ENCODE results near the gene TAPBP. TPM values are rescaled to one million over a fixed set of nuclear protein-coding genes. Genes with fewer than 3 reads are reported as not detected.

TAPBP gene
- total and polyA plus RNA-seq, 9 of the 15 experiments (the other 6 are each of a cell fraction or from before 2014, with no cell fraction given) = 5.6 to 74.0 (median 22.3) TPM

DNA sequence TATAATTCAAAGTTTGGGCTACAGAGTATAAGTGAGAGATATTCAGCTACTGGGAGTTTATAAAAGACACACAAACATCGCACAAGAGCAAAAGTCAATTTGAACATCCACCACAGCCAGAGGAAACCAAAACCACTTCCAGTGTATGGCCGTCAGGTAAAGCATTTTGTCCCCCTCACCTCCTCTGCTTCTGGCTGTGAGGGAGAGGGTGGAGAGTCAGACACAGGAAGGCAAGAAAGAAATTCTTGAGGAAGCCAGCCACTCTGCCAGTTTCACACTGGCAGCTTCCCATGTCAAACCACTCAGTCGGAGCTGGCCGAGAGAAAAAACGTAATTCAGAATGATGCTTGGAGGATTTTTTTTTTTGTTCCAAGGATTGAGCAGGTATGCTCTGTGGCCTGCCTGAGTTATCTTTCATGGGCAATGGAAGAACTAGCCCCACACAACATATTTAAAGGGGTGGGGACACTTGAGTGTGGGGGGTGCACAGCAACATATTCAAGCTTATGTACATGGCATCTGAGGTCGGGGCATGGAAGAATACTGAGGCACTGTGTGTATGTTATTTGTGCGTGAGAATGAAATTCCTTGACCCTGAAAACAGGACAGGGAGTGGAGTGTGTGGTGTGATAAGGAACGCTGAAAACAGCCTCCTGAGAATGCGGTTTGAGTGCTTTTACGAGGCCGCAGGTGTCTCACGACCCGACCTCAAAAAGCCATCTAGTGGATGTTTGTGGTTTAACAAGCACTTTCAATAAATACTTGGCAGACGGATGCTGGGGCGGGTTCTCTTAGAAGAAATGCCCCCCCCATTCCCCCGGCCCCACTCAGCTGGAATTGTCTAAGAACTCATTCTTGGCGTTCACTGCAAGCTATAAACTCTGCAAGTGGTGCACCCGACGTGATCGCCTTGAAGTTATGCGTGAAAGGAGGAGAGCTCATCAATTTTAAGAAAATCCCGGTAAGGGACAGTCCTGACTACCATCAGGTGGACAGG lies 31.1 kb upstream of the TAPBP start (continued):
- TF ChIP-seq, protein P1, sequence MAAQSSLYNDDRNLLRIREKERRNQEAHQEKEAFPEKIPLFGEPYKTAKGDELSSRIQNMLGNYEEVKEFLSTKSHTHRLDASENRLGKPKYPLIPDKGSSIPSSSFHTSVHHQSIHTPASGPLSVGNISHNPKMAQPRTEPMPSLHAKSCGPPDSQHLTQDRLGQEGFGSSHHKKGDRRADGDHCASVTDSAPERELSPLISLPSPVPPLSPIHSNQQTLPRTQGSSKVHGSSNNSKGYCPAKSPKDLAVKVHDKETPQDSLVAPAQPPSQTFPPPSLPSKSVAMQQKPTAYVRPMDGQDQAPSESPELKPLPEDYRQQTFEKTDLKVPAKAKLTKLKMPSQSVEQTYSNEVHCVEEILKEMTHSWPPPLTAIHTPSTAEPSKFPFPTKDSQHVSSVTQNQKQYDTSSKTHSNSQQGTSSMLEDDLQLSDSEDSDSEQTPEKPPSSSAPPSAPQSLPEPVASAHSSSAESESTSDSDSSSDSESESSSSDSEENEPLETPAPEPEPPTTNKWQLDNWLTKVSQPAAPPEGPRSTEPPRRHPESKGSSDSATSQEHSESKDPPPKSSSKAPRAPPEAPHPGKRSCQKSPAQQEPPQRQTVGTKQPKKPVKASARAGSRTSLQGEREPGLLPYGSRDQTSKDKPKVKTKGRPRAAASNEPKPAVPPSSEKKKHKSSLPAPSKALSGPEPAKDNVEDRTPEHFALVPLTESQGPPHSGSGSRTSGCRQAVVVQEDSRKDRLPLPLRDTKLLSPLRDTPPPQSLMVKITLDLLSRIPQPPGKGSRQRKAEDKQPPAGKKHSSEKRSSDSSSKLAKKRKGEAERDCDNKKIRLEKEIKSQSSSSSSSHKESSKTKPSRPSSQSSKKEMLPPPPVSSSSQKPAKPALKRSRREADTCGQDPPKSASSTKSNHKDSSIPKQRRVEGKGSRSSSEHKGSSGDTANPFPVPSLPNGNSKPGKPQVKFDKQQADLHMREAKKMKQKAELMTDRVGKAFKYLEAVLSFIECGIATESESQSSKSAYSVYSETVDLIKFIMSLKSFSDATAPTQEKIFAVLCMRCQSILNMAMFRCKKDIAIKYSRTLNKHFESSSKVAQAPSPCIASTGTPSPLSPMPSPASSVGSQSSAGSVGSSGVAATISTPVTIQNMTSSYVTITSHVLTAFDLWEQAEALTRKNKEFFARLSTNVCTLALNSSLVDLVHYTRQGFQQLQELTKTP (IDR thresholded peaks at IDR 0.05; ENCODE audit: low read depth in 1 of 2, partially characterized antibody in 2 of 2) = peak in 1 of 2 experiments; percentile 38
- TF ChIP-seq ZBTB7A (IDR thresholded peaks at IDR 0.05; ENCODE audit: borderline replicate concordance, control insufficient read depth, low read depth, low read length) (no peak), GABPA (tag; conservative IDR thresholded peaks at IDR 0.05; ENCODE audit: low read depth) (no peak), ZNF57 (CRISPR knock-in tag; IDR thresholded peaks at IDR 0.05) (no peak), MTA2 (IDR thresholded peaks at IDR 0.05; ENCODE audit: low read depth) (peak; percentile 68), HMG20A (CRISPR knock-in tag; conservative IDR thresholded peaks at IDR 0.05) (no peak), NFXL1 (CRISPR knock-in tag; IDR thresholded peaks at IDR 0.05) (no peak), PHF8 (IDR thresholded peaks at IDR 0.05; ENCODE audit: borderline replicate concordance, low read length) (no peak), RBM14 (IDR thresholded peaks at IDR 0.05; ENCODE audit: borderline replicate concordance, insufficient read depth, low read depth, low read length) (no peak), ZKSCAN1 (IDR thresholded peaks at IDR 0.05; ENCODE audit: low read depth, low read length) (peak; percentile 27; the same call in 1 of the 2 replicates), POLR3A (IDR thresholded peaks at IDR 0.05; ENCODE audit: borderline replicate concordance, extremely low read depth, insufficient read depth, insufficient read length) (no peak)

All from K562 (cell line).